ENCODE measurements around the gene USF1. TPM values are rescaled to one million over a fixed set of nuclear protein-coding genes. Genes with fewer than 3 reads are reported as not detected.
"Not testable (repeated sequence)": the region's sequence is repeated elsewhere in the genome, so short reads cannot be mapped to it uniquely, and the experiment has no call there.

USF1 gene
- polyA plus RNA-seq, 3 donors: 6.3 to 335 (median 25.5) TPM

GRCh38 chr1:160996178-160996577, 49.6 kb downstream of the USF1 start:
- peaks cover 7% of the 10 kb centered on the region for H3K4me1 Mint-ChIP-seq
- TF ChIP-seq, protein P1, sequence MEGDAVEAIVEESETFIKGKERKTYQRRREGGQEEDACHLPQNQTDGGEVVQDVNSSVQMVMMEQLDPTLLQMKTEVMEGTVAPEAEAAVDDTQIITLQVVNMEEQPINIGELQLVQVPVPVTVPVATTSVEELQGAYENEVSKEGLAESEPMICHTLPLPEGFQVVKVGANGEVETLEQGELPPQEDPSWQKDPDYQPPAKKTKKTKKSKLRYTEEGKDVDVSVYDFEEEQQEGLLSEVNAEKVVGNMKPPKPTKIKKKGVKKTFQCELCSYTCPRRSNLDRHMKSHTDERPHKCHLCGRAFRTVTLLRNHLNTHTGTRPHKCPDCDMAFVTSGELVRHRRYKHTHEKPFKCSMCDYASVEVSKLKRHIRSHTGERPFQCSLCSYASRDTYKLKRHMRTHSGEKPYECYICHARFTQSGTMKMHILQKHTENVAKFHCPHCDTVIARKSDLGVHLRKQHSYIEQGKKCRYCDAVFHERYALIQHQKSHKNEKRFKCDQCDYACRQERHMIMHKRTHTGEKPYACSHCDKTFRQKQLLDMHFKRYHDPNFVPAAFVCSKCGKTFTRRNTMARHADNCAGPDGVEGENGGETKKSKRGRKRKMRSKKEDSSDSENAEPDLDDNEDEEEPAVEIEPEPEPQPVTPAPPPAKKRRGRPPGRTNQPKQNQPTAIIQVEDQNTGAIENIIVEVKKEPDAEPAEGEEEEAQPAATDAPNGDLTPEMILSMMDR (IDR thresholded peaks at IDR 0.05): no peak
- Histone ChIP-seq H3K27ac (ENCODE audit: low read depth in 1 of 2, low read length in 2 of 2) (no peak overlapping the region), H3K36me3 (replicated peaks in 1 of 2; ENCODE audit: control insufficient read depth in 1 of 2, insufficient read depth in 2 of 2, low read length in 2 of 2) (peaks cover 31 to 36% of the 10 kb centered on the region in 2 donors), H3K27me3 (ENCODE audit: control insufficient read depth in 2 of 2, insufficient read depth in 2 of 2, low read length in 2 of 2) (no peaks in the 10 kb centered on the region), H2AFZ (ENCODE audit: insufficient read depth, low read depth, low read length, poor library complexity, severe bottlenecking) (no peak overlapping the region), H3K4me1 (ENCODE audit: control insufficient read depth in 1 of 2, insufficient read depth in 2 of 2, low read length in 2 of 2) (peaks cover 4 to 5% of the 10 kb centered on the region in 2 donors), H3K4me2 (replicated peaks; ENCODE audit: extremely low read depth, low read length, poor library complexity, severe bottlenecking) (no peak overlapping the region), H4K20me1 (ENCODE audit: insufficient read depth, low read length) (no peaks in the 10 kb centered on the region), H3K9me3 (replicated peaks in 1 of 2; ENCODE audit: control insufficient read depth in 1 of 2, insufficient read depth in 1 of 2, low read length in 2 of 2) (no peaks in the 10 kb centered on the region), H3K79me2 (ENCODE audit: insufficient read depth, low read length) (no peaks in the 10 kb centered on the region), H3K9ac (ENCODE audit: insufficient read depth, low read length, poor library complexity, severe bottlenecking) (no peak overlapping the region), H3K4me3 (replicated peaks in 1 of 3; ENCODE audit: low read depth in 2 of 3, low read length in 3 of 3) (no peak overlapping the region)
- H3K4me3 Mint-ChIP-seq: no peak overlapping the region
- peaks cover 0 to 1% (median 0%) of the 10 kb centered on the region in 3 donors for H3K27me3 Mint-ChIP-seq (ENCODE audit: low read depth in 3 of 3)
- no peaks in the 10 kb centered on the region for H3K9me3 Mint-ChIP-seq
- intact Hi-C loops (cut with micrococcal nuclease): loop anchor here in 1 of 2 donors (10.0 kb wide), 2 partner anchors 59 to 149 kb away; no protein-coding TSS in a partner anchor
- no peak overlapping the region for H3K27ac Mint-ChIP-seq
- peaks cover 38 to 49% of the 10 kb centered on the region in 2 donors for H3K36me3 Mint-ChIP-seq
- peak in 1 of 3 donors; percentile 41 for DNase-seq
- 100% methylated on average over 3 of the region's 3 CpGs for WGBS (ENCODE audit: insufficient coverage)

GRCh38 chr1:160993544-160994193, 52.1 kb downstream of the USF1 start:
- no peak overlapping the region for H3K4me3 ChIP-seq (replicated peaks in 1 of 3; ENCODE audit: low read depth in 2 of 3, low read length in 3 of 3)
- no peaks in the 10 kb centered on the region for H3K27me3 ChIP-seq (ENCODE audit: control insufficient read depth in 2 of 2, insufficient read depth in 2 of 2, low read length in 2 of 2)
- H3K79me2 ChIP-seq (ENCODE audit: insufficient read depth, low read length): no peaks in the 10 kb centered on the region
- no peak overlapping the region for H3K27ac ChIP-seq (ENCODE audit: low read depth in 1 of 2, low read length in 2 of 2)
- H3K4me1 ChIP-seq (ENCODE audit: control insufficient read depth in 1 of 2, insufficient read depth in 2 of 2, low read length in 2 of 2): peaks cover 11 to 14% of the 10 kb centered on the region in 2 donors
- Mint-ChIP-seq H3K27me3 (ENCODE audit: low read depth in 3 of 3) (peaks cover 1 to 3% (median 2%) of the 10 kb centered on the region in 3 donors), H3K27ac (no peak overlapping the region), H3K9me3 (no peaks in the 10 kb centered on the region), H3K36me3 (peaks cover 13 to 24% of the 10 kb centered on the region in 2 donors), H3K4me3 (no peak overlapping the region), H3K4me1 (peaks cover 15% of the 10 kb centered on the region)
- intact Hi-C loops (cut with micrococcal nuclease): loop anchor here in 1 of 2 donors (5.0 to 10.0 kb wide), 3 partner anchors 61 to 161 kb away; no protein-coding TSS in a partner anchor
- H3K9ac ChIP-seq (ENCODE audit: insufficient read depth, low read length, poor library complexity, severe bottlenecking): no peak overlapping the region
- no peak overlapping the region for H3K4me2 ChIP-seq (replicated peaks; ENCODE audit: extremely low read depth, low read length, poor library complexity, severe bottlenecking)
- H4K20me1 ChIP-seq (ENCODE audit: insufficient read depth, low read length): no peaks in the 10 kb centered on the region
- H3K36me3 ChIP-seq (replicated peaks in 1 of 2; ENCODE audit: control insufficient read depth in 1 of 2, insufficient read depth in 2 of 2, low read length in 2 of 2): peaks cover 8 to 11% of the 10 kb centered on the region in 2 donors
- WGBS (ENCODE audit: insufficient coverage): 8% methylated on average over 2 of the region's 14 CpGs
- TF ChIP-seq, protein P1 (IDR thresholded peaks at IDR 0.05): peak; percentile 30
- peak in 2 of 3 donors; percentile 12 to 26 for DNase-seq
- no peaks in the 10 kb centered on the region for H3K9me3 ChIP-seq (replicated peaks in 1 of 2; ENCODE audit: control insufficient read depth in 1 of 2, insufficient read depth in 1 of 2, low read length in 2 of 2)
- no peak overlapping the region for H2AFZ ChIP-seq (ENCODE audit: insufficient read depth, low read depth, low read length, poor library complexity, severe bottlenecking)

GRCh38 chr1:160992036-160992435, 53.7 kb downstream of the USF1 start:
- not testable (repeated sequence) for H3K9ac ChIP-seq (ENCODE audit: insufficient read depth, low read length, poor library complexity, severe bottlenecking); H3K4me2 ChIP-seq (replicated peaks; ENCODE audit: extremely low read depth, low read length, poor library complexity, severe bottlenecking); H3K9me3 Mint-ChIP-seq; H3K4me1 ChIP-seq (ENCODE audit: control insufficient read depth in 1 of 2, insufficient read depth in 2 of 2, low read length in 2 of 2); H3K4me1 Mint-ChIP-seq; H3K4me3 Mint-ChIP-seq; H3K27me3 Mint-ChIP-seq (ENCODE audit: low read depth in 3 of 3); H3K4me3 ChIP-seq (replicated peaks in 1 of 3; ENCODE audit: low read depth in 2 of 3, low read length in 3 of 3); H4K20me1 ChIP-seq (ENCODE audit: insufficient read depth, low read length); H2AFZ ChIP-seq (ENCODE audit: insufficient read depth, low read depth, low read length, poor library complexity, severe bottlenecking); H3K27me3 ChIP-seq (ENCODE audit: control insufficient read depth in 2 of 2, insufficient read depth in 2 of 2, low read length in 2 of 2); H3K27ac Mint-ChIP-seq; H3K36me3 ChIP-seq (replicated peaks in 1 of 2; ENCODE audit: control insufficient read depth in 1 of 2, insufficient read depth in 2 of 2, low read length in 2 of 2); DNase-seq; H3K9me3 ChIP-seq (replicated peaks in 1 of 2; ENCODE audit: control insufficient read depth in 1 of 2, insufficient read depth in 1 of 2, low read length in 2 of 2); H3K27ac ChIP-seq (ENCODE audit: low read depth in 1 of 2, low read length in 2 of 2); H3K79me2 ChIP-seq (ENCODE audit: insufficient read depth, low read length)
- intact Hi-C loops (cut with micrococcal nuclease): loop anchor here in 1 of 2 donors (5.0 to 10.0 kb wide), 3 partner anchors 63 to 160 kb away; no protein-coding TSS in a partner anchor
- H3K36me3 Mint-ChIP-seq: peaks cover 1 to 12% of the 10 kb centered on the region in 2 donors
- WGBS (ENCODE audit: insufficient coverage): no CpG with 5 or more reads among the region's 4 CpGs
